Measurements from ENCODE around the gene NYAP2. TPM values are rescaled to one million over a fixed set of nuclear protein-coding genes. Genes with fewer than 3 reads are reported as not detected.

The NYAP2 gene
- total RNA-seq, 1 donor from 2014 or later, result not detected

DNA sequence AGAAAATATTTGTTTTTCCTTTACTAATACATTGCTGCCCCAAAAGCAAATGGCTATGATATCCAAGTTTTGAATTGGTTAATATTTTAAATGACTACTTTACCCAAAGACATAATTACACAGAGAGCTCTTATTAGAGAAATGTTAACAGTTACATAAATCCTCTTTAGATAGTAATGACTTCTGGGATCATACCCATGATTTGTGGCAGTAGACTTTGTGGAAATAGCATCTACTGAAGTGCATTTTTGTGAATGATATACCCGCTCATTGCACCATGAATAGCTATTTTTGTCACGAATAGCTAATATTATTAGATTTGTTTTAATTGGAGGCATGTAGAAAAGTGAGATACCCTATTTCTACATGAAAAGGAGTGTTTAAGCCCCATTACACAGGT, 15.8 kb downstream of the NYAP2 start:
- intact Hi-C loops (cut with DNase I), result no loop called here
- Histone ChIP-seq H3K27ac (no peak overlapping the region), H3K36me3 (no peaks in the 10 kb centered on the region), H3K4me3 (no peak overlapping the region), H3K4me1 (no peaks in the 10 kb centered on the region), H3K27me3 (no peaks in the 10 kb centered on the region), H3K9me3 (no peaks in the 10 kb centered on the region)
- TF ChIP-seq CTCF (IDR thresholded peaks at IDR 0.05), result no peak
- no peak for DNase-seq (ENCODE audit: low spot score in 2 of 2)

DNA sequence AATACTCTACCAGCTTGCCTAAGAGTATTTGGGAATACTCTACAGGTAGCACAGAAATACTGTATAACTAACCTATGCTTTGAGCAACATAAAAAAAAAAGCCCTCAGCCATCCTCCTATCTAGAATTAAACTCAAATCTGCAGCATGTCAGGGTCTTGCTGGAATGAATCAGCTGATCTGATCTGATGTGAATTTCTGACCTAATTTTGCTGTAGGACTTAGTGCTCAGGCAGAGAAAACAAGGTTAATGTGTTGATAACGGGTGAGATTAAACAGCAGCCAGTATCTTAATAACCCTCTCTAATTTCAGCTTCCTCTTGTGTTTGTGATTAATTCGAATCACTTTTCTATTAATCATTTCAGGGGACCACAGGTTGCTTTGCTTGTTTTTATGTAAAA, 16.3 kb downstream of the NYAP2 start:
- Histone ChIP-seq H3K36me3 (no peaks in the 10 kb centered on the region), H3K27ac (no peak overlapping the region), H3K27me3 (no peaks in the 10 kb centered on the region), H3K9me3 (no peaks in the 10 kb centered on the region), H3K4me1 (no peaks in the 10 kb centered on the region), H3K4me3 (no peak overlapping the region)
- DNase-seq (ENCODE audit: low spot score in 2 of 2), result no peak
- TF ChIP-seq CTCF (IDR thresholded peaks at IDR 0.05), result no peak
- intact Hi-C loops (cut with DNase I), result no loop called here

DNA sequence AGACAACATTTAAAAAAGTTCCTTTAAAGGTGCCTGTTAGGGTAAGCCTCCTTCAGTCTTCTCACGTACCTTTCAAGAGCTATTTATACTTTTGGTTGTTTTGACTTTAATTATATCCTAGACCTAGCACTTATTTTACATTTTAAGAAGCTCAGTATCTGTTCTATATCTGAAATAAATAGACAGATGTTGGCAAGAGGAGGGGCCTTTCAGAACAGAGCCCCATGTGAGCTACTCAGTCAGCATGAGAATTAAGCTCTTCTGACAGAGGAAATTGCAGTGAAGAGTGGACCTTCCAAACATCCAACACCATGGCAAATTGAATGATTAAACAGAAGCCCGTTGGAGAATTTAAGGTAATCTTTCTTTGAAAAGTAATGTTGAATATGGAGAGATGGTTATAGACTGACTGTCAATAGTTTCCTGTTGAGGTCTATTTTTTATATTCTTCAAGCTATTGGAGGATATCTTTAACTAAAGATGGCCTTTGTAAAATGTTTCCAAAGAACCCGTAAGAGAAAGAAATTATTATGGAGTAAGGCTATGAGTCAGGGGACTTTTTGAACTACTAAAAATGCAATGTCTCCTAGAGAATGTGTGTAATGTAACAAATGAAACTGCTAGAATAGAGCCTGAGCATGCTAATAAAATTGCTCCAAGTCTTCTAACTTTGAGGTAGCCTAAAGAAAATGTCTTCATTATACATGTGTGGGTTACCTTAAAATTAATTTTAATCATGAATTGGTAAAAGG, 17.3 kb downstream of the NYAP2 start:
- no peak for DNase-seq (ENCODE audit: low spot score in 2 of 2)
- Histone ChIP-seq H3K4me1 (no peaks in the 10 kb centered on the region), H3K27ac (no peak overlapping the region), H3K27me3 (no peaks in the 10 kb centered on the region), H3K9me3 (no peaks in the 10 kb centered on the region), H3K36me3 (no peaks in the 10 kb centered on the region), H3K4me3 (no peak overlapping the region)
- intact Hi-C loops (cut with DNase I), result no loop called here
- no peak for TF ChIP-seq CTCF (IDR thresholded peaks at IDR 0.05)

GRCh38 chr2:225419033-225419432, 19.5 kb downstream of the NYAP2 start:
- Histone ChIP-seq H3K9me3 (no peaks in the 10 kb centered on the region), H3K4me3 (no peak overlapping the region), H3K27ac (no peak overlapping the region), H3K27me3 (no peaks in the 10 kb centered on the region), H3K4me1 (no peaks in the 10 kb centered on the region), H3K36me3 (no peaks in the 10 kb centered on the region)
- no peak for TF ChIP-seq CTCF (IDR thresholded peaks at IDR 0.05)
- DNase-seq (ENCODE audit: low spot score in 2 of 2), result no peak
- intact Hi-C loops (cut with DNase I), result no loop called here

GRCh38 chr2:225422145-225422544, 22.6 kb downstream of the NYAP2 start:
- intact Hi-C loops (cut with DNase I), result no loop called here
- H3K27ac ChIP-seq, result no peak overlapping the region
- no peaks in the 10 kb centered on the region for H3K36me3 ChIP-seq
- DNase-seq (ENCODE audit: low spot score in 2 of 2), result no peak
- H3K27me3 ChIP-seq, result no peaks in the 10 kb centered on the region
- H3K4me1 ChIP-seq, result no peaks in the 10 kb centered on the region
- TF ChIP-seq CTCF (IDR thresholded peaks at IDR 0.05), result no peak
- no peaks in the 10 kb centered on the region for H3K9me3 ChIP-seq
- no peak overlapping the region for H3K4me3 ChIP-seq

GRCh38 chr2:225425284-225425683, 25.8 kb downstream of the NYAP2 start:
- no peaks in the 10 kb centered on the region for H3K27me3 ChIP-seq
- no peaks in the 10 kb centered on the region for H3K36me3 ChIP-seq
- H3K9me3 ChIP-seq, result no peaks in the 10 kb centered on the region
- no peak overlapping the region for H3K4me3 ChIP-seq
- TF ChIP-seq CTCF (IDR thresholded peaks at IDR 0.05), result no peak
- no peak for DNase-seq (ENCODE audit: low spot score in 2 of 2)
- no peak overlapping the region for H3K27ac ChIP-seq
- H3K4me1 ChIP-seq, result no peaks in the 10 kb centered on the region
- intact Hi-C loops (cut with DNase I), result no loop called here
